Renal pelvis (tissue), 4 donors: Measurements from ENCODE around the gene ATP13A2. TPM values are rescaled to one million over a fixed set of nuclear protein-coding genes. Genes with fewer than 3 reads are reported as not detected.

Source experiments
- DNase-seq: peaks from one replicate; pipeline ENCODE4 v3.0.0-alpha.2; 2013
- polyA plus RNA-seq, 3 donors: library from polyadenylated mRNA; unstranded; fragments of 120-200 nt; gene quantifications; one replicate each; pipeline ENCODE4 v1.2.1, GENCODE V29; 2013; ENCODE audit not compliant: insufficient read length in 3 of 3

ATP13A2 gene
- polyA plus RNA-seq, 3 donors: 32.3 to 46.7 (median 33.1) TPM

GRCh38 chr1:17032741-17033140 is 21.0 kb upstream of the ATP13A2 start:
- DNase-seq: no peak

GRCh38 chr1:17031436-17031835 is 19.7 kb upstream of the ATP13A2 start:
- no peak for DNase-seq

GRCh38 chr1:17030206-17030605 is 18.5 kb upstream of the ATP13A2 start:
- no peak for DNase-seq

- no peak for DNase-seq
Measured at GRCh38 chr1:17028662-17029188, 17.0 kb upstream of the ATP13A2 start.

- no peak for DNase-seq
Measured at GRCh38 chr1:17027900-17028299, 16.2 kb upstream of the ATP13A2 start.

GRCh38 chr1:17027403-17027802 is 15.7 kb upstream of the ATP13A2 start:
- no peak for DNase-seq

- DNase-seq: no peak
Measured at GRCh38 chr1:17024721-17025120, 13.0 kb upstream of the ATP13A2 start.

GRCh38 chr1:17023573-17023972 is 11.8 kb upstream of the ATP13A2 start:
- DNase-seq: no peak

GRCh38 chr1:17023102-17023501 is 11.4 kb upstream of the ATP13A2 start:
- no peak for DNase-seq

- DNase-seq: no peak
Measured at GRCh38 chr1:17021896-17022295, 10.2 kb upstream of the ATP13A2 start.

GRCh38 chr1:17020502-17020901 is 8.8 kb upstream of the ATP13A2 start:
- no peak for DNase-seq

- DNase-seq: no peak
Measured at GRCh38 chr1:17018849-17019248, 7.1 kb upstream of the ATP13A2 start.

- DNase-seq: no peak
Measured at GRCh38 chr1:17017435-17017834, 5.7 kb upstream of the ATP13A2 start.

GRCh38 chr1:17016317-17016661 is 4.6 kb upstream of the ATP13A2 start:
- DNase-seq: no peak

GRCh38 chr1:17014671-17015567 is 3.2 kb upstream of the ATP13A2 start:
- no peak for DNase-seq

- DNase-seq: no peak
Measured at GRCh38 chr1:17013491-17014320, 2.0 kb upstream of the ATP13A2 start.

GRCh38 chr1:17012775-17013490 is 1.2 kb upstream of the ATP13A2 start:
- no peak for DNase-seq

GRCh38 chr1:17011092-17011438 is 663 bp downstream of the ATP13A2 start:
- DNase-seq: no peak

GRCh38 chr1:17009706-17010105 is 2.0 kb downstream of the ATP13A2 start:
- no peak for DNase-seq

- no peak for DNase-seq
Measured at GRCh38 chr1:17008208-17008855, 3.4 kb downstream of the ATP13A2 start.

GRCh38 chr1:17007121-17007520 is 4.6 kb downstream of the ATP13A2 start:
- DNase-seq: no peak

- DNase-seq: no peak
Measured at GRCh38 chr1:17005365-17005740, 6.4 kb downstream of the ATP13A2 start.
